Skeletal muscle cell (primary cell): ENCODE measurements around the gene REP15.
"Not testable (repeated sequence)": the region's sequence is repeated elsewhere in the genome, so short reads cannot be mapped to it uniquely, and the experiment has no call there.

Experiments
- DNase-seq: peaks from one replicate; pipeline ENCODE4 v3.0.0-alpha.2; 2010; ENCODE audit warnings: low read depth
- H3K4me3 ChIP-seq: 2 replicates; pipeline ENCODE4 v1.5.1; 2011; ENCODE audit warnings: low read depth, mild to moderate bottlenecking, control low read depth, low read length, moderate library complexity

REP15 gene

DNA sequence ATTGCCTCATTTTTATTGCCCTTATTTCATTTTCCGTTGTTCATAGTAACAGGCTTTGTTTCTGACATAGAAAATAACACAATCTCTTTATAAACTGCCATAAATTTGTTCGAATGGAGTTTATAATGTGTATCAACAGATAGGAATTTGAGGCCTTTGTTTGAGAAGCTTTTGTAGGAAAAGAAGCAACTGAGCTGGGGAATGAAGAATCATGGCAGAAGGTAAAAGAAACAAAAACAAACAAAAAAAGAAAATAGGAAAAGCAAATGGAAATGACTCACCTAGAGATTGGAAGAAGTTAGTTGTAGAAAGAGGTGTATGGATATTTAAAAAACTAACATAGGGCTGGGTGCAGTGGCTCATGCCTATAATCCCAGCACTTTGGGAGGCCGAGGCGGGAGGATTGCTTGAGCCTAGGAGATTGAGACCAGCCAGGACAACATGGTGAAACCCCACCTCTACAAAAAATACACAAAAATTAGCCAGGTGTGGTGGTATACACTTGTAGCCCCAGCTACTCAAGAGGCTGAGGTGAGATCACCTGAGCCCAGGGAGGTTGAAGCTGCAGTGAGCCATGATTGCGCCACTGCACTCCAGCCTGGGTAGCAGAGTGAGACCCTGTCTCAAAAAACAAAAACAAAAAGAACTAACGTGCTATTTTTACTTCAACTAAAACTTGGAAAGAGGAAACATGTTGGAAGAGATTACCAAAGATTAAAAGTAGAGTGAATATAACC is 523 bp upstream of the REP15 start:
- no peak overlapping the region for H3K4me3 ChIP-seq
- DNase-seq: no peak

DNA sequence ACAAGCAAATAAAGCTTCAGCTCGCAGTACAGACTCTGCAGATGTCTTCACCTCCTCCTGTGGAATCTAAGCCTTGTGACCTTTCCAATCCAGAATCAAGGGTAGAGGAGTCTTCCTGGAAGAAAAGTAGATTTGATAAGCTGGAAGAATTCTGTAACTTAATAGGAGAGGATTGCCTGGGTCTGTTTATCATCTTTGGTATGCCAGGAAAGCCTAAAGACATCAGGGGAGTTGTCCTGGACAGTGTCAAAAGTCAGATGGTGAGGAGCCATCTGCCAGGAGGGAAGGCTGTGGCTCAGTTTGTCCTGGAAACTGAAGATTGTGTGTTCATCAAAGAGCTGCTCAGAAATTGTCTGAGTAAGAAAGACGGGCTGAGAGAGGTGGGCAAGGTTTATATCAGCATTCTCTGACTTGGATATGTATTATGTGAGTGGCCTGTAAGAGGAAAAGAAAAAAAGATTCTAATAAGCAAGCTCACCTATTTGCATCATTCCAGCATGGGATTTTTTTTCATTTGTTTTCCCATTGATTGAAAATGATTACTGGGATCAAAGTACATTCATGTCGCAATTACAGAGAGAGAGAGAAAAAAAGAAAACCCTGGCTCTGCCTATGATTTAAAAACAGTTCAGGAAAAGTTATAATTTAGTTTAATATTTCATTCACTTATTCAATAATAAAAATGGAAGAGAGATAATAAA is 767 bp downstream of the REP15 start:
- DNase-seq: no peak
- H3K4me3 ChIP-seq: no peak overlapping the region

DNA sequence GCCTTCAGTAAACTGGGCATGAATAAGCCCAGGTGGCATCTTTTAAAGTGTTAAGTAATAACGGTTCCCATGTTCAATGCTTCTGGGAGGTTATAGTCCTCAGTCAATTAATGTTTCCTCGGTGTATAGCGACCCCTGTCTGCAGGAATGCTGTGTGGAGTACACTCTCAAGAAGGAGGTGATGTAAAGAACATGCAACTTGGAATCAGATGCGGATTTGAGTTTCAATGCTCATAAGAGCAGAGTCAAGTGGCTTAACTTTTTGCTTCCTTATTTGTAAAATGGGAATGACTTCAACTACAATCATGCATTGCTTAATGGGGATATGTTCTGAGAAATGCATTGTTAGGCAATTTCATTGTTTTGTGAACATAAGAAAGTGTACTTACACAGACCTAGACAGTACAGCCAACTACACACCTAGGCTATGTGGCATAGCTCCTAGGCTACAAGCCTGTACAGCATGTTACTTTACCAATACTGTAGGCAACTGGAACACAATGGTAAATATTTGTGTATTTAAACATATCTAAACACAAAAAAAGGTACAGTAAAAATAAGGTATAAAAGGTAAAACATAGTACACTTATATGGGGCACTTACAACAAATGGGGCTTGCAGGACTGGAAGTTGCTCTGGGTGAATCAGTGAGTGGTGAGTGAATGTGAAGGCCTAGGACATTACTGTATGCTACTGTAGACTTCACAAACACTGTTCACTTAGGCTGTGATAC is 7.6 kb downstream of the REP15 start:
- DNase-seq: peak; percentile 83
- H3K4me3 ChIP-seq: no peak overlapping the region

DNA sequence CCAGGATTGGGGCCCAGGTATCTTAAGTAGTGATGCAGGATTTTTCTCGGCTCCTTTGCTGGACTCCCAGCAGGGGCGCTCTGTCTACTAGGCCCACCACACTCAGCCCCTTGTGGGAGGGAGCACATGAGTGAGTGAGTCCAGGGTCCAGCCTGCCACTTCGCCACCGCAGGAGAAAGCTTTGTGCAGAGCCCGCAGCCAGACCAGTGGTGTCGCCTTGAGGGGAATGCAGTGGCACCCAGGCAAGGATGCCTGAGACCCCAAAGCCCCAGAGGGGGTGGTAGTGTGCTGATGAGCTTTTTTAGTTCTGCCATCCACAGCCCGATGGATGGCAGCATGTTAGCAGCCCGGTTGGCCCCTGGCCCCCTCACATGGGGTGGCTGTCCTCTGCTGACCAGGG is 9.0 kb downstream of the REP15 start:
- H3K4me3 ChIP-seq: no peak overlapping the region
- DNase-seq: no peak

DNA sequence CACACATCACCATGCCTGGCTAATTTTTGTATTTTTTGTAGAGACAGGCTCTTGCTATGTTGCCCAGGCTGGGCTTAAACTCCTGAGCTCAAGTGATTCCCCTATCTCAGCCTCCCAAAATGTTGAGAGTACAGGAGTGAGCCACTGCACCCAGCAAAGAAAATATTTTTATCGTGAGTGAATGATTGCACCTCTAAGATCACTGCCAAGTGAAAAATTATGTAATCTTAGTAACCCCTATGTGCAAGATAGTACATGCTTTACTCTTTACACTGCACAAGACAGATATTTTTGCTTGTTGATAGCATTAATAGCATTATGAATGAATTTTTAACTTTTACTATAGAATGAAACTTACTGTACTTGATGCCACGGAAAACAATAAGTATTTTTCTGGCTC is 11.0 kb downstream of the REP15 start:
- no peak for DNase-seq
- no peak overlapping the region for H3K4me3 ChIP-seq

DNA sequence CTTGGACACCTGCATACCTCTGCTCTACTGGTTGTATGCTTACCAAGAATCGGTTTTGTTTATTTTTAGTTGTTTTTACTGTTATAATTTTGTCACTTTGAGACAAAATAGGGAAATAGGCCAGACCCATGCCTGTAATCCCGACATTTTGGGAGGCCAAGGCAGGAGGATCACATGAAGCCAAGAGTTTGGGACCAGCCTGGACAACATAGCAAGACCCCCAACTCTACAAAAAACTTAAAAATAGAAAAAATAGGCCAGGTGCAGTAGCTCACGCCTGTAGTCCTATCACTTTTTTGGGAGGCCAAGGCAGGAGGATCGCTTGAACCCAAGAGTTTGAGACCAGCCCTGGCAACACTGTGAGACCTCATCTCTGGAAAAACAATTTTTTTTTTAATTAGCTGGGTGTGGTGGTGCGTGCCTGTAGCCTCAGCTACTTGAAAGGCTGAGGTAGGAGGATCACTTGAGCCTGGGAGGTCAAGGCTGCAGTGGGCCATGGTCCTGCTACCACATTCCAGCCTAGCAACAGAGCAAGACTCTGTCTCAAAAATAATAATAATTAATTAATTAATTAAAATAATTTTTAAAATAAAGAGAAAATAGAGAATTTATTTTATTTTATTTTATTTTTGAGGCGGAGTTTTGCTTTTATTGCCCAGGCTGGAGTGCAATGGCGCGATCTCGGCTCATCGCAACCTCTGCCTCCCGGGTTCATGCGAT is 13.1 kb downstream of the REP15 start:
- DNase-seq: no peak
- H3K4me3 ChIP-seq: peak overlapping the region; percentile 95

DNA sequence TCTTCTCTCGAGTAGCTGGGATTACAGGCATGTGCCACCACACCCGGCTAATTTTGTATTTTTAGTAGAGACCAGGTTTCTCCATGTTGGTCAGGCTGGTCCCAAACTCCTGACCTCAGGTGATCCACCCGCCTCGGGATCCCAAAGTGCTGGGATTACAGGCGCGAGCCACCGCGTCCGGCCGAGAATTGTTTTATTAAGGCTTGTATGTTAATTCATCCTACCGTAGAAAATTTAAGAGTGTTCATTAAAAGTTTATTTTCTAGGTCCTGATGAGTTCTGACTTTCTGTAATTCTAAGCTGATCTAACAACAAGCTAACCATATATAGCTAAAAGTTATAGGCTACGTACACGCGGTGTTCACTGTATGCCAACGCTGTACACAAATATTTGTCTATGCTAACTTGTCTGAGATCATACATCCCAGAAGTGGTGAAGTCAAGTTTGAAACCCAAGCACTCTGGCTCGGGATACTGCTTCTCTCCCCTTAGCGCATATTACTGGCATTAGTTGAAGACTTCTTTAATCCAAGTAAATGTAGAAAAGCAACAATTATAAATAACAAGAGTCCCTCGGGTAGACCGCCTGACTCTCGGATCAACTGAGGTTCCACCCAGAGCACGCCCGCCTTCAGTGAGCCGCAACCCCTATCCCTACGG is 13.8 kb downstream of the REP15 start:
- peak overlapping the region; percentile 95 for H3K4me3 ChIP-seq
- peak; percentile 29 for DNase-seq

DNA sequence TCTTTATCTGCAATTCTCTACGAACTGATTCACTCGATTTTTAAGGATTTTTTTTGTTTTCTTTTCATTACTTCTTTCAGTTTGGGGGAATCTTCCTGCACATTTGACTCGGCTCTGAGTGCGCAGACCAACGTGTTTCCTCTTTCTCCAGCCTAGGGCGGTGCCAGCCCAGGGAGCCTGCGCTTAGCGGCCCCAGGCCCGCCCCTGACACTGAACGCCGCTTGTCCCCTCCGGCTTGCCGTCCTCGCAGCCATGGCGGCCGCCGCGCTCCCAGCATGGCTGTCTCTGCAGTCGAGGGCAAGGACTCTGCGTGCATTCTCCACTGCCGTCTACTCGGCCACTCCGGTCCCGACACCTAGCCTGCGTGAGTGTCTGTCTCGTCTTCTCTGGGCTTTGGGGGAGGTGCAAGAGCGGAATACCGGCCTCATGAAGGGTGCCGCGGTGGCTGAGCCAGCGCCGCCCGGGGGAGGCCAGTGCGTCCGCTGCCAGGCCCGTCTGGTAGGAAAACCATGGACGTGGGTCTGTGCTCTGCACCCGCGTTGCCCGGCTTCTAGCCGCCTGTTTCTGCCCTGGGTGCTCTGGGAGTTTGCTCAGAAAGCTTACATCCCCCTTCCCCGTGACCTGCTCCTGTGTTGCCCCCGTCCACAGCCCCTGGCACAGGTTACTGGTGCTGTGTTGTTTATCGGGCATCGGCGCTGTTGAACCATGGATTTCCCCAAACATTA is 14.5 kb downstream of the REP15 start, which contains the start of gene MRPS35:
MRPS35 (plus strand) TSS at position 241 of the 725 bp plus-strand sequence; CDS start at position 253, 12 bp downstream.
- peak; percentile 90 for DNase-seq

DNA sequence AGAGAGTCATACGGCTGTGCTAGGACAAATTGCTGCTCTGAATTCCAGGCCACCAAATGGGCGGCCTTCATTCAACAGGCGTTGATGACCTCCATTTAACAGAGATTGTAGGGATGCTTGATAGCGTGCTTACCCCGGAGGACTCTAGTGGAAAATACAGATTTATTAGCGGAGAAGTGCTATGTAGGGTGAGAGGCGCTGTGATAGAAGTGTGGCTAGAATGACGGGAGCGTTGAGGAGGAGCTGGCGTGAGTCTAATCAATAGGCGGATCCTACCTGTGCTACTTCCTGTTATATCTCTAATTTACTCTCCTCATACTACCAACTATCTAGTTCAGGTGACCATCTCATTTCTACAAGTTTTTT is 15.1 kb downstream of the REP15 start:
- no peak for DNase-seq
- peak overlapping the region; percentile 95 for H3K4me3 ChIP-seq

More for the DNA sequence above, 14.5 kb downstream of the REP15 start, which contains the start of gene MRPS35:
- H3K4me3 ChIP-seq: peak within 1 kb of the TSS; percentile 95

DNA sequence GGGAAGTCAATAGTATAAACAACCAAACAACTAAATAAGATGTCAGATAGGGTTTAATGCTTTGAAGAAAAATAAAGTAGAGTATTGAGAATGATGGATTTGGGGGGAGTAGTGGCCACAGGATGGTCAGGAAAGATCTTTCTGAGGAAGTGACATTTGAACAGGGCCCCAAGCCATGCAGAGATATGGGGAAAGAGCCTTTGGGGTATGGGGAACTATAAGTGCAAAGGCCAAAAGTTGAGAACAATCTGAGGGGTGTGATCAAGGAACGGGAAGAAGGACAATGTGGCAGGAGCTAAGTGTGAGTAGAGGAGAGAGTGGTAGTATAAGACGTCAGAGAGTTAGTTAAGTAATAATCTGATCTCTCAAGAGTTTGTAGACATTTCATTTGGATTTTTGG is 15.7 kb downstream of the REP15 start:
- DNase-seq: no peak
- H3K4me3 ChIP-seq: peak overlapping the region; percentile 95

DNA sequence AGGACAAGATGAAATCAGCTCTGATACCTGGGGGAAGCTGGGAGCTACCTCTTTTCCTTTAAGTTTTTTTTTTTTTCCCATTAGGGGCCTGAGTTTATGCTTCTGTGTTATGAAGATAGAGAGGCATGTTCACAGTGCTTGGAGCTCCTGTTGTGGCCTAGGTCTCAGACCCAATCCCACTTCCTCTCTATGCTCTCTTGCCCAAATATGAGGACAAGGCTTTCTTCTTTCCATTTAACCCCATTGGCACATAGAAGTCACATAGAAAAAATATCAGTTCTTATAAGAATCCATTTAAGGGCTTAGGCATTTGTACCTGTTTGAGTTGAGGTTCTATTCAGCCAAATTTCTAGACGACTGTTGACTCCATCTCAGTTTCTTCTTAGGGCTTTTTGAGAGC is 27.0 kb downstream of the REP15 start:
- H3K4me3 ChIP-seq: no peak overlapping the region
- DNase-seq: no peak

DNA sequence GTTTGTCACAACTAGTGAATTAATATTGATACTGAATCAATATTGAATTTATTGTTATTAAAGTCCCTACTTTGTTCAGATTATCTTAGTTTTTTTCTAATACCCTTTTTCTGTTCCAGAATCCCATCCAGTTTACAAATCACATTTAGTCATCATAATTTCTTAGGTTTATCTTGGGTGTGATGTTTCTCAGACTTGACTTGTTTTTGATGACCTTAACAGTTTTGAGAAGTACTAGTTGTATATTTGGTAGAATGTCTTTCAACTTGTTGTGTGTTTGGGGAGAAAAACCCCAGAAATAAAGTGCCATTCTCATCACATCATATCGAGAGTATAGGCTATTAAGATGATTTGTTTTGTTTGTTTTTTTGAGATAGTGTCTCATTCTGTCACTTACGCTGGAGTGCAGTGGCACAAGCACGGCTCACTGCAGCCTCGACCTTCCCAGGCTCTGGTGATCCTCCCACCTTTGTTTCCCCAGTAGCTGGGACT is 33.9 kb downstream of the REP15 start:
- no peak for DNase-seq
- no peak overlapping the region for H3K4me3 ChIP-seq

DNA sequence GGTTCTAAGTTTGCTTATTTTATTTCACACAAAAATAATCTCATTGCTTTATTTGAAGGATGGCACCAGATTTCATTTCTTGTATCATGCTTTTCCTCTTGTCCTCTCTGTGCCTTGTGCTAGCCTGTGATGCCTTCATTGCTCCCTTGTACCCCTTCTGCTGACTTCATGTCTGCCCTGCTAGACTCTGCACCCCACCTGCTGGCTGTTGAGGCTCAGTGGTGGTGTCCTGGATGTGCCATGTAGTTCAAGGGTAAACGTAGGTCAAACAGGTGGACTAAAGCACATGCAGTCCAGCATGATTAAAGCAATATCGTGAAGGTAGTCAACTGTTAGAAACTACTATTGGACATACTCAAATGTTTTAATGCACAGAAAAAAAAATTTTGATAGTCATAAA is 36.0 kb downstream of the REP15 start:
- no peak overlapping the region for H3K4me3 ChIP-seq
- DNase-seq: no peak

DNA sequence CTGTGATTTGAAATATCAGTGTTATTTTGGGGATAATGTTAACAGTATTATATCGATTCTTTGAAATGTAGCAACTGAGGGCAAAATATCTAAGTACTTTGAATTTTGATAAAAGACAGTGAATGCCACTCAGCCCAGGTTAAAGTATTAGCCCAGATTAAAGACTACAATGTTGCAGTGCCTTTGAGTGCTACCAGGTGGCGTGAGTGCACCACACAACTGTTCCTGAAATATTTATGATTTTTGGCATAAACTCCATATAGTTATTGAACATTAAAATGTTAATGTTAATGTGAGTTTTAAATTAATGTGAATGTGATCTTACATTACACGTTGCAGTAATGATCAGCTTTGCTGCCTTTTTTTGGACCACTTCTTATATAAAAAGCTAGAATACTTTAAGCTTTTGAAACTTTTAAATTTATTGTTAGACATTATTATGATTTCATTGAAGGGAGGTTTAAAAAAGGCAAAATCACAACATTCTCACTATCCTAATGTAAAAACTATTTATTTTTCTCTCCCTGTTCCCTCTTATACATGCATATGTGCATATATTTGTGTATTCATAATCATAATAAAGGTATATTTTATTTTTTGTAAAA is 36.9 kb downstream of the REP15 start:
- H3K4me3 ChIP-seq: no peak overlapping the region
- DNase-seq: no peak

DNA sequence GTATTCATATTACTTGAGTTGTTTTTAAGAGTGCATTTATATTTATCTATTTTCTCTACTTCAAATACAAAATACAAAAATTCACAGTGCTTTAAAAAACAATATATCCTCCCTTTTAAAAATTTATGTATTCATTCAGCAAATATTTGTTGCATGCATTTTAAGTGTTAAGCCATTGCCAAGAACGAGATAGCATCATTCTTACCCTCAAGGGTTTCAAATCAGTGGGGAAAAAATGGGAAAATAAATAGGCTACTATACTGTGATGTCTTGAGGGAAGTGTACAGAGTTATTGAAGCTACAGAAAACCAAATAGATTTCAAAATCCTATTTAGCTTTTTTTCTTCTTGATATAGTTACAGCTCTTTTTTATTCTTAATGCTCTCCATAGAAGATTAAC is 37.5 kb downstream of the REP15 start:
- H3K4me3 ChIP-seq: no peak overlapping the region
- no peak for DNase-seq

DNA sequence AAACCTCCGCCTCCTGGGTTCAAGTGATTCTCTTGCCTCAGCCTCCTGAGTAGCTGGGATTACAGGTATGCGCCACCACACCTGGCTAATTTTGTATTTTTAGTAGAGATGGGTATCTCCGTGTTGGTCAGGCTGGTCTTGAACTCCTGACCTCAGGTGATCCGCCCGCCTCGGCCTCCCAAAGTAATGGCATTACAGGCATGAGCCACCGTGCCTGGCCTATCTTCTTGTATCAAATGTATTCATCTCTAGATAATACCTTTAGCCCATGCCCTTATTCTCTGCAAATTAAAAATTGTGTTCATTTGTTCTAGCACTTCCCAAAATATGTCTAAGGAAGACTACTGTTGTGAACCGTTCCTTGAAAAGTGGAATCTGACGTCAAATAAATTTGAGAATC is 38.1 kb downstream of the REP15 start:
- DNase-seq, H3K4me3 ChIP-seq: not testable (repeated sequence)

DNA sequence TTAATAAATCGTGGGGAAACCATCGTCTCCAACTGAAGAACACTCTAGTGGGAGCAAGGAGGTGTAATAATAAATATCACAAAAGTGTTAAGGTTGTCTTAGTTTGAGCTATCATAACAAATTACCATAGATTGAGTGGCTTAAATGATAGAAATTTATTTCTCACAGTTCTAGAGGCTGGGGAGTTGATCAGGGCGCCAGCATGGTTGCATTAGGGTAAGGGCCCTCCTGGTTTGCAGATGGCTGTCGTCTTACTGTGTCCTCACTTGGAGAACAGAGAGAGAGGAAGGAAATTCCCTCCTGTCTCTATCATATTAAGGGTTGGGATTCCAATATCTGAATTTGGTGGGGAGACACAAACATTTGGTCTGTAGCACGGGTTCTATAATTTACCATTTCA is 47.4 kb downstream of the REP15 start:
- no peak for DNase-seq
- H3K4me3 ChIP-seq: no peak overlapping the region

DNA sequence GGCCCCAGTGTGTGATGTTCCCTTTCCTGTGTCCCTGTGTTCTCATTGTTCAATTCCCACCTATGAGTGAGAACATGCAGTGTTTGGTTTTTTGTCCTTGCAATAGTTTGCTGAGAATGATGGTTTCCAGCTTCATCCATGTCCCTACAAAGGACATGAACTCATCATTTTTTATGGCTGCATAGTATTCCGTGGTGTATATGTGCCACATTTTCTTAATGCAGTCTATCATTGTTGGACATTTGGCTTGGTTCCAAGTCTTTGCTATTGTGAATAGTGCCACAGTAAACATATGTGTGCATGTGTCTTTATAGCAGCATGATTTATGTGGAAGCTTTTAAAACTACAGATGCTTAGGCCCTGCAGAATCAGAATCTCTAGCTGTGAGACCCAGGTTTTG is 49.5 kb downstream of the REP15 start:
- not testable (repeated sequence) for H3K4me3 ChIP-seq, DNase-seq
